GM18868 (cell line): ENCODE results near the gene MGAT3.

Source experiments
- ATAC-seq: cut with Tn5 transposase; IDR thresholded peaks from one replicate; pipeline ENCODE4 v1.9.1; 2021; ENCODE audit warnings: mild to moderate bottlenecking, moderate library complexity; ENCODE audit not compliant: unreplicated experiment

The MGAT3 gene

DNA sequence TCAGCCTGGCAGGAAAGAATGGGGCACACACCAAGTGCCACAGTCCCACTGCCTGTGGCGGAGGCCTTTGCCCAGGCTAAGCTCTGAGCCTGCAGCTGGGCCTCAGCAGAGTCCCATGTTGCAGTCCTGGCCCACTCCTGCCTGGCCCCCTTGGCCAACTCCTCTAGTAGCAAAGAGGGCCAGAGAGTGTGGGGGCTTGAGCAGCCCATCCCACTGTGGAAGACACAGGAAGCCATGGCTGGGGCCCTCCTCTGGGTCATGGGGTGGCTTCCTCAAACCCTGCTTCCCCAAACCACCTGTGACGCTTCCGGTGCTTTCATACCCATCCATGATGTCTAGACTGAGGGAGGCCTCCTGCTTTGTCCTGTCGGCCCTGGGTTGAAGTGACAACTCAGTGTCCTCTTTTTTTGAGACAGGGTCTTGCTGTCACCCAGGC, 69.9 kb downstream of the MGAT3 start:
- no peak for ATAC-seq

DNA sequence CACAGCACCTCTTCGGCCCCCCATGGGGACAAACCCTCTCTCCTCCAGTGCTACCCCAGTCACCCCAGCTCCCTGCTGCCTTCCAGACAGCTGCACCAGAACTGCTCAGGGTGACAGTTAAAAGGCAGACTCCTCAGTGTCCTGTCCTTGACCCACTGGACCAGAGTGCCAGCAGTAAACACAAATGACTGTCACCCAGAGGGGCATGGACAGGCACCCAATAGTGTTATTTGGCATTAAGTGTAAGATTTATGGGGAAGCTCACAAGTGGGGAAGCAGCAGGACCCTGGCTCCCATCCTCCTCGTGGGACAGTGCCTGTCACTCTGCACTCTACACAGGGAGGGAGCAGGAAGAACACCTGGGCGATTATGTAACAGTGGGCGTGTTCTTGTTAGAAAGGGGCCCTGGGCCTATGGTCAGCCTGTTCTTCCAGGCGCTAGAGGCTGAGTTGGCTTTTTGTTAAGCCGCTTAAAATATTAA, 70.7 kb downstream of the MGAT3 start:
- no peak for ATAC-seq

DNA sequence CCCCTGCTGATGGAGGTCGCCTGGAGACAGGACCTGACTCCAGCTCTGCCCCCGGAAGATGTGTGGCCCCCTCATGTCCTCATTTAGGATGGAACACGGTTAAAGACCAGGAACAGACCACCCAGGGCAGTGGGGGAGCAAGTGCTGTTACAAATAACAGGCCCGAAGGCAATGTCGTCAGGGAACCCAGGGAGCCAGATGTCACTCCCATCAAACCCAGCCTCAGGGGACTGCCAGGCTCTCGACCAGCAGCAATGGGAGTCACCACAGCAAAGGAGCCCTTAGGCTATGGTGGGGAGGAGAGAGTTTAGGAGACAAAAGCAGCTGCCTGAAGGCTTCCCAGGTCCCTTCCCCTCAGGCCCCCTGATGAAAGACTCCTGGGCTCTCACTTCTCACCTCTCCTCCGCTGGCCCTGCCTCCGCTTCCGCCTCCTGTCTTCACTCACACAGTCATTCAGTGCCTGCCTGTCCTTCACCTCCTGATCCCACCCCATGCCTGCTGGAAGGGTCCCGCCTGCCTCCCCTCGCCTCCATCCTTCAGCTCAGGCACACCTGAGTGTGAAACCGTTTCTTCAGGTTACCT, 71.4 kb downstream of the MGAT3 start:
- ATAC-seq = no peak

DNA sequence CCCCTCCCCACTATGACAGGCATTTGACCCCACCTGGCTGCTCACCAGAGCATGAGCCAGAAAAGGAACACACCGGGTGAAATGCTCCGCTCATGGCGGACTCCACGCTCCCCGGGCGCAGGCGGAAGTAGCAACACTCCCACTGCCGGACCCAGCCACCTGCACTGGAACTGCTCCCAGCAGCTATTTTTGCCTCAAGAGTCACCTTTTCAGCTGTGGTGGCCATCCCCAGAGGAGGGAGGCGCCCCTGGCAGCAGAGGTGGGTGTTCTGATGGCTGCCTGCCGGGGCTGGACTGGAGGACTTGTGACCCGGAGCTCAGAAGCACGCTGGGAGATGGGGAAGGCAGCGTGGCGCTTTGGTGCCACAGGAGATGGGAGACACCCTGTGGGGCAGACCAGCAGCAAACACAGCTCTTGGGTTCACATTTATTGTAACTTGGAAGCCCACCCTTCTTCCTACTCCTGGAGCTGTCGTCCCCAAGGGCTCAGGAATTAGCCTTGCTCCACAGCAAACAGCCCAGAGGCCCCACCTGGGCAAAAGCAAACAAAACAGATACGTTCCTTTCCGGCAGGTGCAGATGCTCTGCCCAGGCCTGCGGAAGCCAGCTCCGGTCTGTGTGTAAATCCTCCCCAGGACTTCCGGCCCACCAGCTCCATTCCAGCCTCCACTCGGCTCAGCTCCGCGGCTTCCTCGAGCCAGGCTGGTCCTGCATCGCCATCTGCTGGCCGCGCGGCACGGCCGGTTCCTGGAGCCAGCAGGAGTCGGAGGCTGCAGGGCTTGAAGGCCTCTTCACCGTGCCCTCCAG, 72.1 kb downstream of the MGAT3 start:
- no peak for ATAC-seq

DNA sequence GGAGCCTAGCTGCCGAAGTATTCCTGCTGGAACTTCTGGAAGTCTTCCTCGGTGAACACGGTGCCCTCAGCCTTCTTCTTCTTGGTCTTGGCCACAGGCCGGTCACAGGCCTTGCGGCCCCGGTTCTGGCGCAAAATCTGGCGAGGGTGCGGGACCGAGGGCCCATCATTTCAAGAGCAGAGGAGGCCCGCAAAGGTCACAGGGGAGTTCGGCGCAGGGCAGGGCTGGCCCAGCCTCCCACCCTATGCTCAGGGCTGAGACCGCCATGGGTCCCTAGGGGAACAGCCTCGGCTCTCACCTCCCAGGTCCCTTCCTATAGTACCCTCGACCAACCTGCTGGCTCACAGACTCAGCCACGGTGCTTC, 72.7 kb downstream of the MGAT3 start:
- no peak for ATAC-seq

DNA sequence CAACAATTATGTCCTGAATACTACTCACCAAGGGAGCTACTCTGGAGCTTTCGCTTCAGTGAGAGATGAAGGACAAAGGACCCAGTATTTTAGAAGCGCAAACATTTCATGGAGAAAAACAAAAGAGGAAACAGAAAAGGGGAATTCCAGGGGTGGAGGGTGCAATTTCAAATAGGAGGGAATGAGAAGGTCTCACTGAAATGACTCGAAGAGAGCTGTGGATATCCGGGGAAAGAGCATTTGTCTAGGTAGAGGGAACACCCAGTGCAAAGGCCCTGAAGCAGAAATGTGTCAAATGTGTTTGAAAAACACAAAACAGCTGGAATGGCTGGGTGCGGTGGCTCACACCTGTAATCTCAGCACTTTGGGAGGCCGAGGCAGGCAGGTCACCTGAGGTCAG, 73.3 kb downstream of the MGAT3 start:
- no peak for ATAC-seq

DNA sequence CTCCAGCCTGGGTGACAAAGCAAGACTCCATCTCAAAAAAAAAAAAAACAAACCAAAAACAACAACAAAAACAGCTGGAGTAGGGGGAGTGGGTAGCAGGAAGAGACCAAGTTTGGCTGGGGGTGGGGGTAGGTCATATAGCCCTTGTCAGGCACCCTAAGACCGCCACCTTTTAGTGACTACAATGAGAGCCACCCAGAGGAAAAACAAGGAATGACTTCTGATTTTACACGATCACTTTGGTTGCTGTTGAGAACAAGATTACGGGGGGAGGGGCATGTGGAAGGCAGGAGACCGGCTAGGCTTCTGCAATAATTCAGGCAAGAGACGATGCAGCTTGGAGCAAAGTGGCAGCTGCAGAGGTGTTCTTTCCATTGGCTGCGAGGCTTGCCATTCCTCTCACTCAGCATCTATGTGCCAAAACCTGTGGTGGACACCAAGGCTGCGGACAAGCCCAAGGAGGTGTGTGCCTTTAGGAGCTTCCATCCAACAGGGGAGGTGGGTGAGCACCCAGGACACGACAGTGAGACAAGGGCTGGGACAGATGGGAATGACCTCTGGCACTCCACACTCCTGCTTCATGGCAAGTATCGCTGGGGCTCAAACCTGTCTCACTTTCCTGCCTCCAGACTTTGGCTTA, 74.0 kb downstream of the MGAT3 start:
- ATAC-seq = no peak

DNA sequence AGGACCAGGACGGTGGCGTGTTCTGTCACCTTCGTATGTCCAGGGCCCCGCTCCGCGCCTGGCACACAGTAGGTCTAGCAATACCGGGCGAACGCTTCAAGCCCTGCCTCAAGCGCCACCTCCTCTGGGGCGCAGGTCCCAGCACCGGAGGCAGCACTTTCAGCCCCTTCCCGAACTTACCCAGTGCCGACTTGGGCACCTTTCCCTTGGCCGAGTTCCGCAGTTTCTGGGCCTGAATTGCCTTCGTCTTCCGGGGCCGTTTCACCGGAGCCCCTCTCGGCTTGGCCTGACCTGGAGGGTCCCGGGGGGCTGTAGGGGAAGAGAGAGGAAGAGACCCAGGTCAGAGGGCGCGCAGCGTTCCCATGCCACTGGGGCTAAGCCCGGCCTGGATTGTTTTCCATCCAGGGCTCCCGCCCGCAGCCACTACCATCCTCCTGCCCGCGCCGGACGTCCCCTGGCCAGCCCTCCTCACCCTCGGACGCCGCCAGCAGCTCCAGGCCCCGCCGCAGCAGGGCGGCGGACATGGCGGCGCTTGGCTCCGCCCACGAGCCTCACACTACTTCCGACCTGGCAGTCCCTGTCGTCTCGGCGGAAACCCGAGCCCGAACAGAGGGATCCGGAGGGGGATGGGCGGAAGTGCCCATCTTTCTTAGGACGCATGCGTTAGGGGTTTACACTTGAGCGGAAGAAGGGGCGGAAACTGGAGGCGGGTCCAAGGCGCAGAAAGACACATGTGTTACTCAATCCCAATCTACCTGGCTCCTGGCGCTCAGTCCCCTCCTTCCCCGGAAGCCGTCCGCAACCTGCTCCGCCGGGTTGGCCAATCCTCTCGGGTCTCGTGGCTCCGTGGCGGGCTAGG, 75.6 kb downstream of the MGAT3 start, which contains the start of gene RPS19BP1:
Gene RPS19BP1, minus strand, starts transcription at position 534 of the 859 bp plus-strand sequence. Its CDS starts 10 bp downstream, at position 524.
- peak; percentile 80 for ATAC-seq

DNA sequence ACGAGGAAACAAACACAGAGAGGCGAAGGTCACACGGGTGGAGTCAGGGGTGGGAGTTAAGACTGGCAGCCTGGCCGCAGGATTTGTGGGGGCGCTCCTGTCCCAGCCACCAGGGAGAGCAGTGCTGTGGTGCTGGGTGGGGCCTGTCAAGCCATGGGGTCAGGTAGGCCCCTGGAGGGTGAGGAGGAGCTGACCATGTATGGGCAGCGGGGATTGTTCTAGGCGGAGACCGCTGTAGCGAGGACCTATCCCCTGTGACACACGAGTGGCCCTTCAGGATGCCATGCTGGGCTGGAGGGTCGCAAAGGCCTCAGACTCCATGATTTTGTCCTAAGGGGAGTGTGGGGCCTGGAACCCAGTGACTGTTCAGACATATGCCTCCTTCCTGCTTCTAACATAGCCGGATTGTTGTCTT, 77.3 kb downstream of the MGAT3 start:
- ATAC-seq = no peak

DNA sequence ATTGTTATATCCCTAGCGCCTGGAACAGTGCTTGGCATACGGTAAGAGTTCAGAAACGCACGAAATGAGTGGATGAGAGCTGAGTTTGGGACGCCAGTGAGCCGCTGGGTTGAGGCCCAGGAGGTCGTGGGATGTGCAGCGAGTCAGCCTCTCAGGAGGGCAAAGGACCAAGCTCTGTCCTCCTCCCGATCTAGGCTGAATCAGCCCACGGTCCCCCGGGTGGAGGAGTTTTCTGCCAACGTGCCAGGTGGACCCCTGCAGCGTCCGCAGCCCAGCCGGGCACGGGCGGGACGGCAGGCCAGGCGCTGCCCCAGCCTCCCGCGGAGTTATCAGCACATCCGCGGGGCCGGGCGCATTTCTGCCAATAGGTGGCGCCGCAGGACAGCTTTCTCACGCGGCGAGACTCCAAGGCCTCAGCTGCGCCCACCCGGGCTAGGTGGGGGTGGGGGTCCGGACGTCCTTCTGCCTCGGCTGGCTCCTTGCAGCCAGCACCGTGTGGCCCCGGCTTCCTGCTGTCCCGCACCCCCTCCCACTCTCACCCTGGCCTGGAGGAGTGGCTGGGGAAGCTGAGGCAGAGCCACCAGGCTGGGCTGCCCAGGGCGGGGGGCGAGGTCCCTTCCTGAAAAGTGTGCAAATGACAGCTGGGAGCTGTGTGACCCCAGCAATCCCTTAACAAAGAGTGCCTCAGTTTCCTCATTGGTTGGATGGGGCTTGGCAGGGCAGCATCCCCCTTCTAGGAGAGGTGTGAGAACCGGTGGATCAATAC, 78.0 kb downstream of the MGAT3 start:
- no peak for ATAC-seq

DNA sequence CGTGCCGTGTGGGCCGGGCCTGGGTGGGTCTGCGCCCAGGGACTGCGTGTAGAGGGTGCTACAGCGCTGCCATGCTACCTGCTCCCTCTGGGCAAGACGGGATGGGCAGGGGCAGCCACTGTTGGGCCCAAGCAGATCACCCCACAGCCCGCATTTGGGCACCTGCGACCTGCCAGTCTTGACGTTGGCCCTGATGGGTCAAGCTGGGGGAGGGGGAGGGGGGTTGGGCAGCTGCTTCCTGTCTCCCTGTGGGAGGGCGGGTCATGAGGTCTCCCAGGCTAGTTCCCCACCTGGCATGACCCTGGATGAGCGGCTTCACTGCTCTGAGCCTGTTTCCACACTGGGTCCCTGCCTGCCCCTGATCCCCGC, 78.5 kb downstream of the MGAT3 start:
- no peak for ATAC-seq

DNA sequence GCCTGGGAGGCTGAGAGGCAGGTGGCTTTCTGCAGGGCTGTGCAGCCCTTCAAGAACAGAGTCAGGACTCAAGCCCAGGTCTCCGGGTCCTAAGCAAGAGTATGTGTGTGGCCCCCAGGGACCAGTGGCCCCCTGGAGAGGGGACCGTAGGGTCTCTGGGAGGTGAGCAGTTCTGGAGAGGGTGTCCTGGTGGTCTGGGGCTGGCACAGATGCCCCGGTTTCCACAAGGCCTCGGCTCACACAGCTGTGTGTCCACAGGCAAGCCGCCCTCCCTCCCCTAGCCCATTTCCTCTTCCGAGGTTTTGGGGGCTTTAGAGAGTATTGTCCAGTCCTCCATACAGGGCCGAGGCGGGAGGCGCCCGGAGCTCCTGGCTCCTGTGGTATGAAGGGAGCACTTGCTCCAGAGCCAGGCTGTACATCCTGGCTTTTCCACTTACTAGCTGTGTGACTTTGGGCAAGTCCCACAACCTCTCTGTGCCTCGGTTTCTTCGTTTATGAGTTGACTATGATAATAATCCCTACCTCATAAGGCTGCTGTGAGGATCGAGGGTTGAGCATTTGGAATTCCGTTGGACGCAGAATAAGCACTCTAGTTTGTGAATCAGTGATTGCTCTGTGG, 79.1 kb downstream of the MGAT3 start:
- ATAC-seq = no peak

DNA sequence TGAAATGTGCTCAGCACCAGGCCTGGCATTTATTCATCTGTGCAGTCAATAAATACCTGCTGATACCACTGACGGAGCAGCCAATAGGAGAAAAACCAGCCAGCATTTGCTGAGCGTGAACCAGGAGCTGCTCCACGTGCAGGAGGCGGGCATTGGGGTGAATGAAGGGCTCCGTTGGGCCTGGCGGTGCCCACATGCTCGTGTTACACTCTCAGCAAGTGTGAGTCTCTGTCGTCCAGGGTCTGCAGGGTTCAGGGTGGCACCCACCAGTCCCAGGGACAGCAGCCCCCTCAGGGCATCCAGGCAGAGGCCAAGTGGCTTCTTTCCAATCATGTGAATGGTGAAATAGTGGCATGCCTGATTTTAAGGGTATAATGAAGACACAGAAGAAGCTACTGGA, 79.9 kb downstream of the MGAT3 start:
- no peak for ATAC-seq

DNA sequence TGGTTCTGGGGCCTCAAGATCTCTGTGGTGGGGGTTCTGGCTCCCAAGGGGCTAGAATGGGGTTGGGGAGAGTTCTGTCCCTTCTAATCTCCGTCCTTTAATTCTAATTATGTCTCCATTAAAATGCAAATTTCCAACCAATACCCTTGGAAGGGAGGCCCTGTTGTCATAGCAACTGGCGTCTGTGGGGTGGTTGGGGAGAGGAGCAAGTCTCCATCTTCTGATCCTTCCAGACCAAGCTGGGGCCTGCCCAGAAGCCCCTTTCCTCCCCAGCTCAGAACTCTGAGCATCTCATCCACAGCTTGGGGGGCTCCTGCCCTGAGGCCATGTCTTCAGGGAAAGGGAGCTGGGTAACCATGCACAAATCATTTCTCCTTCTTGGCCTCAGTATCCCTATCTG, 81.2 kb downstream of the MGAT3 start:
- ATAC-seq = no peak
